BJ (cell line): ENCODE measurements around the gene TNFRSF6B. TPM values are rescaled to one million over a fixed set of nuclear protein-coding genes. Genes with fewer than 3 reads are reported as not detected.

ENCODE experiments used
- CTCF ChIA-PET: fragments of 350-600 bp; formaldehyde crosslinking; extraction: SDS; loops from one replicate; lab custom pipeline; 2021; ENCODE audit warnings: antibody characterized with exemption, inconsistent platforms; lab: Yijun Ruan, JAX
- POLR2A ChIA-PET: fragments of 300-600 bp; sonication (Branson Sonifier 250); formaldehyde crosslinking; extraction: SDS; loops from one replicate; lab custom pipeline; 2021; ENCODE audit warnings: antibody characterized with exemption; lab: Charles Lee
- DNase-seq: peaks from one replicate; pipeline ENCODE4 v3.0.0-alpha.2; 2011; ENCODE audit warnings: low read depth
- H3K27me3 ChIP-seq: 2 replicates; pipeline ENCODE4 v1.6.0; 2011; ENCODE audit warnings: low read length; ENCODE audit not compliant: control insufficient read depth, insufficient read depth
- H3K36me3 ChIP-seq: 2 replicates; pipeline ENCODE4 v1.5.1; 2011; ENCODE audit warnings: low read length; ENCODE audit not compliant: control insufficient read depth, insufficient read depth
- H3K4me3 ChIP-seq: 2 replicates; pipeline ENCODE4 v1.5.1; 2011; ENCODE audit warnings: low read depth, mild to moderate bottlenecking, control low read depth, low read length
- polyA plus RNA-seq: library from polyadenylated mRNA; depleted of rRNA; stranded (reverse); fragments of >200 nt; gene quantifications from 2 replicates; pipeline ENCODE4 v1.2.3, GENCODE V29; 2011; rRNA removed
- small RNA-seq: library from RNA; depleted of rRNA; stranded (forward); fragments of <200 nt; gene quantifications from one replicate; pipeline ENCODE3, GENCODE V24; 2012; ENCODE audit warnings: low replicate concordance, low read depth; ENCODE audit not compliant: insufficient read length
- TF ChIP-seq, protein P1 (sequence below): IDR thresholded peaks from 2 replicates; pipeline ENCODE4 v1.5.1; 2011; ENCODE audit warnings: low read depth, mild to moderate bottlenecking, control low read depth, inconsistent platforms, low read length, moderate library complexity; ENCODE audit not compliant: insufficient read depth

TNFRSF6B gene
- polyA plus RNA-seq, 1 experiment: 3.2 TPM

GRCh38 chr20:63745961-63746731 is 49.7 kb downstream of the TNFRSF6B start:
- POLR2A ChIA-PET: no interaction called here
- Histone ChIP-seq H3K27me3 (no peaks in the 10 kb centered on the region), H3K4me3 (no peak overlapping the region), H3K36me3 (peaks cover 11% of the 10 kb centered on the region)
- DNase-seq: no peak
- TF ChIP-seq, protein P1, sequence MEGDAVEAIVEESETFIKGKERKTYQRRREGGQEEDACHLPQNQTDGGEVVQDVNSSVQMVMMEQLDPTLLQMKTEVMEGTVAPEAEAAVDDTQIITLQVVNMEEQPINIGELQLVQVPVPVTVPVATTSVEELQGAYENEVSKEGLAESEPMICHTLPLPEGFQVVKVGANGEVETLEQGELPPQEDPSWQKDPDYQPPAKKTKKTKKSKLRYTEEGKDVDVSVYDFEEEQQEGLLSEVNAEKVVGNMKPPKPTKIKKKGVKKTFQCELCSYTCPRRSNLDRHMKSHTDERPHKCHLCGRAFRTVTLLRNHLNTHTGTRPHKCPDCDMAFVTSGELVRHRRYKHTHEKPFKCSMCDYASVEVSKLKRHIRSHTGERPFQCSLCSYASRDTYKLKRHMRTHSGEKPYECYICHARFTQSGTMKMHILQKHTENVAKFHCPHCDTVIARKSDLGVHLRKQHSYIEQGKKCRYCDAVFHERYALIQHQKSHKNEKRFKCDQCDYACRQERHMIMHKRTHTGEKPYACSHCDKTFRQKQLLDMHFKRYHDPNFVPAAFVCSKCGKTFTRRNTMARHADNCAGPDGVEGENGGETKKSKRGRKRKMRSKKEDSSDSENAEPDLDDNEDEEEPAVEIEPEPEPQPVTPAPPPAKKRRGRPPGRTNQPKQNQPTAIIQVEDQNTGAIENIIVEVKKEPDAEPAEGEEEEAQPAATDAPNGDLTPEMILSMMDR: no peak
- CTCF ChIA-PET: no interaction called here

- TF ChIP-seq, protein P1: no peak
- ChIA-PET POLR2A (no interaction called here), CTCF (no interaction called here)
- H3K4me3 ChIP-seq: no peak overlapping the region
- H3K27me3 ChIP-seq: no peaks in the 10 kb centered on the region
- H3K36me3 ChIP-seq: peaks cover 8% of the 10 kb centered on the region
- no peak for DNase-seq
Measured at GRCh38 chr20:63746751-63747315, 50.4 kb downstream of the TNFRSF6B start.

GRCh38 chr20:63747622-63748069 is 51.2 kb downstream of the TNFRSF6B start:
- Histone ChIP-seq H3K4me3 (no peak overlapping the region), H3K36me3 (peaks cover 6% of the 10 kb centered on the region), H3K27me3 (no peaks in the 10 kb centered on the region)
- no peak for DNase-seq
- POLR2A ChIA-PET: no interaction called here
- CTCF ChIA-PET: interaction anchor here (0.6 to 1.4 kb wide), 2 partner anchors 13 to 37 kb away, joined by 3 to 4 read pairs; no protein-coding TSS in a partner anchor
- TF ChIP-seq, protein P1: no peak

Small RNA genes within 50 kb of the gene (small RNA-seq; reads per million reads assigned to genes)
- gene LIME1 (not detected), gene TNFRSF6B (not detected)

Other genes with a start within 250 kb of the TNFRSF6B start
- gene KCNQ2, start 224.0 kb upstream of the TNFRSF6B start, polyA plus RNA-seq: not detected in 2 replicates
- 8.3 and 9.4 TPM in 2 replicates for gene EEF1A2, start 197.6 kb upstream of the TNFRSF6B start, polyA plus RNA-seq
- 16.5 and 26.9 TPM in 2 replicates for gene PPDPF, start 175.9 kb upstream of the TNFRSF6B start, polyA plus RNA-seq
- gene PTK6, start 159.3 kb upstream of the TNFRSF6B start, polyA plus RNA-seq: 0.05 and 0.07 TPM in 2 replicates
- gene SRMS, start 148.9 kb upstream of the TNFRSF6B start, polyA plus RNA-seq: not detected in 2 replicates
- 0.26 and 0.76 TPM in 2 replicates for gene FNDC11, start 142.5 kb upstream of the TNFRSF6B start, polyA plus RNA-seq
- 4.3 and 7.9 TPM in 2 replicates for gene HELZ2, start 122.4 kb upstream of the TNFRSF6B start, polyA plus RNA-seq
- gene GMEB2, start 69.6 kb upstream of the TNFRSF6B start, polyA plus RNA-seq: 5.2 and 7.4 TPM in 2 replicates
- 9.7 and 12.7 TPM in 2 replicates for gene STMN3, start 43.2 kb upstream of the TNFRSF6B start, polyA plus RNA-seq
- 13.6 and 18.3 TPM in 2 replicates for gene RTEL1, start 38.3 kb upstream of the TNFRSF6B start, polyA plus RNA-seq
- gene ARFRP1, start 11.3 kb downstream of the TNFRSF6B start, polyA plus RNA-seq: 29.3 and 41.9 TPM in 2 replicates
- 9.4 and 15.9 TPM in 2 replicates for gene ZGPAT, start 11.4 kb downstream of the TNFRSF6B start, polyA plus RNA-seq
- gene LIME1, start 40.0 kb downstream of the TNFRSF6B start, polyA plus RNA-seq: 1.7 and 2.5 TPM in 2 replicates
- gene SLC2A4RG, start 43.1 kb downstream of the TNFRSF6B start, polyA plus RNA-seq: 36.6 and 52.0 TPM in 2 replicates
- gene ZBTB46, start 134.6 kb downstream of the TNFRSF6B start, polyA plus RNA-seq: 0.13 and 0.32 TPM in 2 replicates
- not detected in 2 replicates for gene ABHD16B, start 164.8 kb downstream of the TNFRSF6B start, polyA plus RNA-seq
- 243 and 288 TPM in 2 replicates for gene TPD52L2, start 168.6 kb downstream of the TNFRSF6B start, polyA plus RNA-seq
- gene DNAJC5, start 198.5 kb downstream of the TNFRSF6B start, polyA plus RNA-seq: 33.7 and 45.6 TPM in 2 replicates